Fibroblast of mammary gland (primary cell): Measurements from ENCODE around the gene FSTL4.

Experiments
- DNase-seq: peaks from one replicate; pipeline ENCODE4 v3.0.0-alpha.2; 2010; ENCODE audit warnings: low read depth
- H3K4me3 ChIP-seq: 2 replicates; pipeline ENCODE4 v1.5.1; 2011; ENCODE audit warnings: low read depth, mild to moderate bottlenecking, low read length, moderate library complexity; ENCODE audit not compliant: control insufficient read depth
- TF ChIP-seq, protein P1 (sequence below): conservative IDR thresholded peaks from 2 replicates; pipeline ENCODE4 v1.5.1; 2011; ENCODE audit warnings: low read depth, low read length, inconsistent platforms; ENCODE audit not compliant: control insufficient read depth, insufficient read depth

The FSTL4 gene

DNA sequence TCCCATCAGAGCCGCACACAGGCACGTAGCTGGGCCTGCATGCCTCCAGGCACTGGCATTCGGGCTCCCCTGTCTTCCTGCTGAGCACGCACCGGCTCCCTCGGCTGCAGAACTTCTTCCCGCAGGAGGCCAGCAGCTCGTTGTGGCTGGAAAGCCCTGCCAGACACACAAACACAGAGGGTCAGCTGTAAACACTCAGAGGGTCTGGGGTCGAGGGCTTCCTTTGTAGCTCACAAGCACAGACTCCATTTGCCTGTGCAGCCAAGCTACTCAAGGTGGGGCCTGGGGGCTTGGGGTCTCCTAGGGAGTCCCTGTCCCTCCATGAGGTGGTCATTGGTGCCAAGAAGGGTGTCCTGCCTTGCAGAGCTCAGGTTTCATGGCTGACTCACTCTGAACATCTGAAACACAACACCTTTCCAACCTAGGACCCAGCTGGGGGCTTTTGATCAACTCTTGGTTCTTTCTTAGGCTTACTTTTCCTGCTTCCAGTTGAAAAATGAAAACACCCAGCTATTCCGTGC lies 211.4 kb downstream of the FSTL4 start:
- DNase-seq: no peak
- no peak overlapping the region for H3K4me3 ChIP-seq
- TF ChIP-seq, protein P1, sequence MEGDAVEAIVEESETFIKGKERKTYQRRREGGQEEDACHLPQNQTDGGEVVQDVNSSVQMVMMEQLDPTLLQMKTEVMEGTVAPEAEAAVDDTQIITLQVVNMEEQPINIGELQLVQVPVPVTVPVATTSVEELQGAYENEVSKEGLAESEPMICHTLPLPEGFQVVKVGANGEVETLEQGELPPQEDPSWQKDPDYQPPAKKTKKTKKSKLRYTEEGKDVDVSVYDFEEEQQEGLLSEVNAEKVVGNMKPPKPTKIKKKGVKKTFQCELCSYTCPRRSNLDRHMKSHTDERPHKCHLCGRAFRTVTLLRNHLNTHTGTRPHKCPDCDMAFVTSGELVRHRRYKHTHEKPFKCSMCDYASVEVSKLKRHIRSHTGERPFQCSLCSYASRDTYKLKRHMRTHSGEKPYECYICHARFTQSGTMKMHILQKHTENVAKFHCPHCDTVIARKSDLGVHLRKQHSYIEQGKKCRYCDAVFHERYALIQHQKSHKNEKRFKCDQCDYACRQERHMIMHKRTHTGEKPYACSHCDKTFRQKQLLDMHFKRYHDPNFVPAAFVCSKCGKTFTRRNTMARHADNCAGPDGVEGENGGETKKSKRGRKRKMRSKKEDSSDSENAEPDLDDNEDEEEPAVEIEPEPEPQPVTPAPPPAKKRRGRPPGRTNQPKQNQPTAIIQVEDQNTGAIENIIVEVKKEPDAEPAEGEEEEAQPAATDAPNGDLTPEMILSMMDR: no peak

DNA sequence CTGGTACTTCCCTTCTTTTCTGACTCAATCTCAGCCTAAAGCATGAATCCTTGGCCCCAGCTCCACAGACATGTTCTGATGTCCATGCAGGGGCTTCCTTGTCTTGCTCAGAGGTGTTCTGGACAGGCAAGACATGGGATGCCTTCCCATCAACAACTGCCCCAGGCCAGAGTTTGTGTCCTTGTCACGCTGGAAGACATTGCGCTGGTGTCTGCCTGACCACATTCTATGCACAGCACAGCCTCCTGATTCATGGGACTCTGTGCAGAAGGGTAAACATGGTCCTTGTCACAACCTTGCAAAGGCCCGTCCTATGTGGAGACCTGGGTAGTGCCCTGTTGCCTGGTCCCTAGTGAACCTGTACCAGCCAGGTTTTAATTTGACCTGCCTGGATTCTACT lies 212.2 kb downstream of the FSTL4 start:
- DNase-seq: no peak
- TF ChIP-seq, protein P1: no peak
- no peak overlapping the region for H3K4me3 ChIP-seq

DNA sequence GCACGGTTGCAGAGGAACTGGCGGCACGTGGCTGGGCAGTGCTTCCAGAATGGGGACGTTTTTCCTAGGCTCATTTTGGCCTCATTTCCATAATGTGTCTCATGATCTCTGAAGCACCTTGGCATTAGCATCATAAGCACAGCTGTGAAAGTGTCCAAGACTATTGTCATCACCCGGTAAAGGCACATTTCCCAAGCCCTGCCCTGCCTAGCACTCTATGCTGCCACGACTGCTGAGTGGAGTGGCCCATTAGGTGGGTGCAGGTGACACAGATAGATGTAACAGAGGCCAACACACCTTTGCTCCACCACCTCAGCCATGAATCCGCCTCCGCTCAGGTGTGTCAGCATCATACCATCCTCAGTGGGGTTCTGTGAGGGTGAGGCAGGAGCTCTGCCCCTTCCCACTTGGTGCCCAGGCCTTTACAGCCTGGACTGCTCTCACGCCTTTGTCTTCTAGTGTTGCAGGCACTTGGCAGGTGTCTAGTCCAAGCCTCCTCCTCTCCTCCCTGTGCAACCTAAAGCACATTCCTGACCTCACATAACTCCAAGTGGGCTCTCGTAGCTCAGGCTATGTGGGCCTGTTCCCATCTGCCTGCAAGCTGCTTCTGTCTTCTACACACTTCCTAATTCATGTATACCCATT lies 213.0 kb downstream of the FSTL4 start:
- no peak overlapping the region for H3K4me3 ChIP-seq
- TF ChIP-seq, protein P1: no peak
- no peak for DNase-seq

DNA sequence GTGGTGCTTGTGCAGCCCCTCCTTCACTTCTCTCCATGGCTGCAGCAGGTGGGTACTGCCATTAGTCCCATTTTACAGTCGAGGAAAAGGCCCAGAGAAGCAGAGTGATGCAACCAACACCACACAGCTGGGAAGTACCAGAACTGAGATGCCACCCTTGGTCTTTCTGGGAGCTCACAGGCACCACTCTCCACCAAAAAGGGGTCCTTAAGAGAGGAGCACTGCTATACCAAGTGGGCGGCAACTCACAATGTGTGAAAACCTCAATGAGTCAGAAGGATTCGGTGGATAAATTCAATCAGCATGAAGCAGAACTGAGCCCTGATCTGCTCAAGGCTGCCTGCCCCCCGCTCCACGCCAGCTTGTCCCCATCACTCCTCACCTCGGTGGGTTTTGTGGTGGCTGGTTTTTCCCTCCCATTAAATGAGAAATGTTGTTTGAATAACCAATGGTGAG lies 213.7 kb downstream of the FSTL4 start:
- TF ChIP-seq, protein P1: no peak
- no peak overlapping the region for H3K4me3 ChIP-seq
- DNase-seq: no peak

DNA sequence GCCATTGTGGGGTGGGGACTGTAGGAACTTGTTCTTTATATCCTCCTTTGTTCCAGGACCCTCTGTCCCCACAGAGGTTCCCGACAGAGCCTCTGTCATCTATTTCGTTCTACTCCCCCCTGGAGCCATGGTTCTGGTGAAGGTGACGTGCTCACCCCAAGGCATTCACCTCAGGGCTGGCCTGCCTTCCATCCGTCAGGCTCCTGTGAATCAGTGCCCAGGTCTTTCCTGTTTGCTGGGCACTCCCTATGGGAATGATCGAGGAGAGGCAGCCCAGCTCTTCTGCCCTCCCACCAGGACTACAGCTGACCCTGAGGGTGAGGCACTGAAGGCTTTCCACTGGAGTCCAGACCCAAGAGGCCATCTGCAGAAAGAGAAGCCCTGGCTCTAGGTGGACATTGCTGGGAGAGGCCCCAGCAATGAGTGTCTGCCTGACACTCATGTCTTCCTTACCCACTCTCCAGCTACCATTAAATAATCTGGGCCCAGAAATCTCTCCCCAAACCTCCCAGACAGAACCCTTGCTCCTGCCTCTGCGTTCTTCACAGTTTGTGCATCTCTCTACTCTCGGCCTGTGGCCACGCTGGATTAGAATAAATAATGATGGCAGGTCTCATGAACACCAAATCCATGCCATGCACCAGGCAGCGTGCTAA lies 214.2 kb downstream of the FSTL4 start:
- no peak overlapping the region for H3K4me3 ChIP-seq
- DNase-seq: no peak
- TF ChIP-seq, protein P1: no peak

DNA sequence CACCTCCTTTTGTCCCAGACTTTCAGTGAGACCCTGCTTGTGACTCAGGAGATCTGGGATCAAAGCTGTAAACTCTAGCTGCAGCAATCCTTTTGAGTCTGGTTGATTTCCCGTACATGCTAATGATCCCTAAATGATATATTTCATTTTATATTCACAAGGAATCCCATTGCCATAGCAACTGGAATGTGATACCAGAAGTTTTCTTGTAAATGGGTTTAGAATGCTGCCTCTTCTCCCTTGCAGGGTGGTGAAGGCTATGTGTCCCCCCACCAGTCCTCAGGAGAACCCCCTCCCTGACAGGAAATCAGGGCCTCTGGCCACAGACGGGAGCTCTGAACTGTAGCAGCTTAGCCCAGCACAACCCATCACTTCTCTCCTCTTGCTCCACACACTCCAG lies 215.0 kb downstream of the FSTL4 start:
- TF ChIP-seq, protein P1: no peak
- no peak overlapping the region for H3K4me3 ChIP-seq
- DNase-seq: no peak
